Measurements from ENCODE around the gene PARP3.

Gene PARP3

DNA sequence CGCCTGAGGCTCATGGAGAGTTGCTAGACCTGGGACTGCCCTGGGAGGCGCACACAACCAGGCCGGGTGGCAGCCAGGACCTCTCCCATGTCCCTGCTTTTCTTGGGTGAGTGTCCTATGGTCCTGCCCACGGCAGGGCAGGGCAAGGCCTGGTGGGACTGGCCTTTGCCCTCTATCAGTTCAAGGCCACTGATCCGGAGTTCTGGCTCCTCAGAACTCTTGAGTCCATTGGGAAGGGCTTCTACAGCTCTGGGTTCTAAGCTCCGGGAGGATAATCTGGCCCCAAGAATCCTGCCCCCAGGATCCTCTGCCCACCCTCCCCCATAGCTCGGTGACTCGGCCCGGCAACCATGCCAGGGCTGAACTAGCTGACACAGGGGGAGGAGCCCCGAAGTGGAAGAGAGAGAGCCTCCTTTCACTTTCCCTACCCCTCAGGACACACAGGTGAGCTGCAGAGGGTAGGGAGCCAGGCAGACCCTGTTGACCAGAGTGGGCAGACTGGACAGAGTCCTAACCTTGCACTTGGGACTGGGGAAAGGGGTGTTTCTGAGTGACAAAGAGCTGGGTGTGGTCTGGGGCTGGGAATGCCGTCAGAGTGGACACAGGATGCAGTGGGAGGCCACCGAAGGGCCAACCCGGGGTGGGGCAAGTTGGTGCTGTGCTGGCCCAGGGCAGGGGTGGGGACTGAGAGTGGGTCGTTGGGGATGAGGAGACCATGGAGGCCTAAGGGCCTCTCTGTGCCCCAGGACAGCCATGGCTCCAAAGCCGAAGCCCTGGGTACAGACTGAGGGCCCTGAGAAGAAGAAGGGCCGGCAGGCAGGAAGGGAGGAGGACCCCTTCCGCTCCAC lies 664 bp downstream of the PARP3 start:
- H3K4me3 ChIP-seq (ENCODE audit: severe bottlenecking) = peak overlapping the region; percentile 28
- TF ChIP-seq, protein P1, sequence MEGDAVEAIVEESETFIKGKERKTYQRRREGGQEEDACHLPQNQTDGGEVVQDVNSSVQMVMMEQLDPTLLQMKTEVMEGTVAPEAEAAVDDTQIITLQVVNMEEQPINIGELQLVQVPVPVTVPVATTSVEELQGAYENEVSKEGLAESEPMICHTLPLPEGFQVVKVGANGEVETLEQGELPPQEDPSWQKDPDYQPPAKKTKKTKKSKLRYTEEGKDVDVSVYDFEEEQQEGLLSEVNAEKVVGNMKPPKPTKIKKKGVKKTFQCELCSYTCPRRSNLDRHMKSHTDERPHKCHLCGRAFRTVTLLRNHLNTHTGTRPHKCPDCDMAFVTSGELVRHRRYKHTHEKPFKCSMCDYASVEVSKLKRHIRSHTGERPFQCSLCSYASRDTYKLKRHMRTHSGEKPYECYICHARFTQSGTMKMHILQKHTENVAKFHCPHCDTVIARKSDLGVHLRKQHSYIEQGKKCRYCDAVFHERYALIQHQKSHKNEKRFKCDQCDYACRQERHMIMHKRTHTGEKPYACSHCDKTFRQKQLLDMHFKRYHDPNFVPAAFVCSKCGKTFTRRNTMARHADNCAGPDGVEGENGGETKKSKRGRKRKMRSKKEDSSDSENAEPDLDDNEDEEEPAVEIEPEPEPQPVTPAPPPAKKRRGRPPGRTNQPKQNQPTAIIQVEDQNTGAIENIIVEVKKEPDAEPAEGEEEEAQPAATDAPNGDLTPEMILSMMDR (IDR thresholded peaks at IDR 0.05; ENCODE audit: poor library complexity, severe bottlenecking) = no peak
- peaks cover 8% of the 10 kb centered on the region for H3K36me3 ChIP-seq (ENCODE audit: low read depth)
- peaks cover 9% of the 10 kb centered on the region for H3K4me1 ChIP-seq (ENCODE audit: insufficient read depth, poor library complexity, severe bottlenecking)
- ATAC-seq (ENCODE audit: low read depth) (peak; percentile 33), DNase-seq (ENCODE audit: low spot score) (peak; percentile 73)
- H3K9me3 ChIP-seq (ENCODE audit: severe bottlenecking) = no peaks in the 10 kb centered on the region
- H3K27me3 ChIP-seq (ENCODE audit: insufficient read depth, poor library complexity, severe bottlenecking) = no peaks in the 10 kb centered on the region
- H3K27ac ChIP-seq (ENCODE audit: poor library complexity, severe bottlenecking) = peak overlapping the region; percentile 81

DNA sequence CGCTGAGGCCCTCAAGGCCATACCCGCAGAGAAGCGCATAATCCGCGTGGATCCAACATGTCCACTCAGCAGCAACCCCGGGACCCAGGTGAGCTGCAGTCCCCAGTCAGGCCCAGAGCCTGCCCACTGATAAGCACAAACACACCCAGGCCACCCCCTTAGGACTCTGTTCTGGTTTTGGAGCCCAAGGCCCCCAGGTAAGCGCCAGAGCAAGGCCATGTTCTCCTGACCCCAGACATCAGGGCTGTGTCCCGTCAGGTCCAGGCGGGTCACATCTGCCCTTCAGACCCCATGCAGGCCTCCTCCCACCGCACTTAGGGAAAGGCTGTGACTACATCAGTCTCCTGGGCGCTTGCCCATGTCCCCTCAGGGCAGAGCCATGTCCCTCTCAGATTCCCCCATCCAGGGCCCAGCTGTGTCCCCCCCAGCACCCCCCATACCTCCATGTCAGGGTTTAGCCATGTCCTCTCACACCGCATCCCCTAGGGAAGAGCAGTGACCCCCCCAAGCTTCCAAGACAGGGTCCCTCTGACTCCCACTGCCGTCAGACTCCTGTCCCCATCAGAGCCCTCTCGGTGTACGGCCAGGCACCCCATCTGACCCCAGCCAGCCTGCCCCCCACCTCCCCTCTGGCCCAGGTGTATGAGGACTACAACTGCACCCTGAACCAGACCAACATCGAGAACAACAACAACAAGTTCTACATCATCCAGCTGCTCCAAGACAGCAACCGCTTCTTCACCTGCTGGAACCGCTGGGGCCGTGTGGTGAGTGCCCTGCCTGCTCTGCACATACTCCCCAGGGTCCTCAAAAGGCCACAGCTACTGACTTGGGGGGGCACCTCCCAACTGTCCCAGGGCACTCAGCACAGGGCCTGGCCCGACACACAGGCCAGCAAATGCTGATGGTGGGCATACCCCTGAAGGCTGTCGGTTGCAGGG lies 1.6 kb downstream of the PARP3 start:
- Histone ChIP-seq H3K4me1 (ENCODE audit: insufficient read depth, poor library complexity, severe bottlenecking) (peaks cover 9% of the 10 kb centered on the region), H3K36me3 (ENCODE audit: low read depth) (peaks cover 8% of the 10 kb centered on the region; the same call in 1 of the 2 replicates), H3K9me3 (ENCODE audit: severe bottlenecking) (no peaks in the 10 kb centered on the region), H3K27ac (ENCODE audit: poor library complexity, severe bottlenecking) (peak overlapping the region; percentile 81), H3K4me3 (ENCODE audit: severe bottlenecking) (no peak overlapping the region), H3K27me3 (ENCODE audit: insufficient read depth, poor library complexity, severe bottlenecking) (no peaks in the 10 kb centered on the region)
- ATAC-seq (ENCODE audit: low read depth) (no peak), DNase-seq (ENCODE audit: low spot score) (peak; percentile 42)
- TF ChIP-seq, protein P1 (IDR thresholded peaks at IDR 0.05; ENCODE audit: poor library complexity, severe bottlenecking) = no peak

DNA sequence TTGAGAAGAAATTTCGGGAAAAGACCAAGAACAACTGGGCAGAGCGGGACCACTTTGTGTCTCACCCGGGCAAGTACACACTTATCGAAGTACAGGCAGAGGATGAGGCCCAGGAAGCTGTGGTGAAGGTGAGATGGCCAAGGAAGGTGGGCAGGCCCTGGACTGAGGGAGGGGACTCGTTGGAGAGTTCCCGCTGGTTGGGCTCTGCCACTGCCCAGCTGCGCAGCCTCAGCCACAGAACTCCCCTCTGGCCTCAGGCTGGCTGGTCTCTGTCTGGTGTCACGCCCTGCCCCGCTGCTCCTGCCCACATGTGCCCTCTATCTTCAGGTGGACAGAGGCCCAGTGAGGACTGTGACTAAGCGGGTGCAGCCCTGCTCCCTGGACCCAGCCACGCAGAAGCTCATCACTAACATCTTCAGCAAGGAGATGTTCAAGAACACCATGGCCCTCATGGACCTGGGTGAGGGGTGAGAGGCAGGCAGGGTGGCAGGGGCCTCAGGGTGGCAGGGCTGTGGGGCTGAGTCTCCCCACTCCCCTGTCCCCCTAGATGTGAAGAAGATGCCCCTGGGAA lies 2.4 kb downstream of the PARP3 start:
- peak; percentile 50 for DNase-seq (ENCODE audit: low spot score)
- ATAC-seq (ENCODE audit: low read depth) = no peak

DNA sequence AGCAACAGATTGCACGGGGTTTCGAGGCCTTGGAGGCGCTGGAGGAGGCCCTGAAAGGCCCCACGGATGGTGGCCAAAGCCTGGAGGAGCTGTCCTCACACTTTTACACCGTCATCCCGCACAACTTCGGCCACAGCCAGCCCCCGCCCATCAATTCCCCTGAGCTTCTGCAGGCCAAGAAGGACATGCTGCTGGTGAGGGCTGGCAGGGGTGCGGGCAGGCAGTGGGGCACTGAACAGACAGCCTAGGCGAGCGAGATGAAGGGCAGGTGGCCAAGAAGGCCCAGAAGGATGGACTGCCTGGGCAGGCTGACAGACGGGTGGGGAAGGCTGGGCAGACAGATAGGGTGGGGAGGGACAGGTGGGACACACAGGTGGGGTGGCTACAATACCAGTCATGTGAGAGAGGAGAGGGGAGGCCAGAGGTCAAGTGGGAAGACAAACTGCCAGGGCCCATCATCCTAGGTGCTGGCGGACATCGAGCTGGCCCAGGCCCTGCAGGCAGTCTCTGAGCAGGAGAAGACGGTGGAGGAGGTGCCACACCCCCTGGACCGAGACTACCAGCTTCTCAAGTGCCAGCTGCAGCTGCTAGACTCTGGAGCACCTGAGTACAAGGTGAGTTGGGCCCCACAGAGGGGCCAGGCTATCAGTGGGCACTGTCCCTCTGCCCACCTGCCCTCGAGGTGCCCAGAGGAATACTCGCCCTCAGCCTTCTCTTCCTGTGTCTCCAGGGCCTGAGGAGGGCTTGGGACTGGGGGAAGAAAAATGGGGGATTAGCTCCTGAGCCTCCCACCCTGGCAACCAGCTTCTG lies 3.1 kb downstream of the PARP3 start:
- Histone ChIP-seq H3K36me3 (ENCODE audit: low read depth) (no peaks in the 10 kb centered on the region), H3K9me3 (ENCODE audit: severe bottlenecking) (no peaks in the 10 kb centered on the region), H3K27me3 (ENCODE audit: insufficient read depth, poor library complexity, severe bottlenecking) (no peaks in the 10 kb centered on the region), H3K4me1 (ENCODE audit: insufficient read depth, poor library complexity, severe bottlenecking) (peaks cover 9% of the 10 kb centered on the region), H3K27ac (ENCODE audit: poor library complexity, severe bottlenecking) (no peak overlapping the region), H3K4me3 (ENCODE audit: severe bottlenecking) (no peak overlapping the region)
- ATAC-seq (ENCODE audit: low read depth) (no peak), DNase-seq (ENCODE audit: low spot score) (peak; percentile 56)
- TF ChIP-seq, protein P1 (IDR thresholded peaks at IDR 0.05; ENCODE audit: poor library complexity, severe bottlenecking) = no peak

More for the DNA sequence above, 2.4 kb downstream of the PARP3 start:
- H3K27ac ChIP-seq (ENCODE audit: poor library complexity, severe bottlenecking) = no peak overlapping the region
- peaks cover 3% of the 10 kb centered on the region; the same call in 1 of the 2 replicates for H3K36me3 ChIP-seq (ENCODE audit: low read depth)
- no peaks in the 10 kb centered on the region for H3K9me3 ChIP-seq (ENCODE audit: severe bottlenecking)
- H3K4me3 ChIP-seq (ENCODE audit: severe bottlenecking) = no peak overlapping the region
- peaks cover 9% of the 10 kb centered on the region for H3K4me1 ChIP-seq (ENCODE audit: insufficient read depth, poor library complexity, severe bottlenecking)
- no peaks in the 10 kb centered on the region for H3K27me3 ChIP-seq (ENCODE audit: insufficient read depth, poor library complexity, severe bottlenecking)
- TF ChIP-seq, protein P1 (IDR thresholded peaks at IDR 0.05; ENCODE audit: poor library complexity, severe bottlenecking) = no peak

All from RWPE2 (cell line).